Epithelial cell of esophagus (primary cell): ENCODE results near the gene TMEM69.

ENCODE experiments used
- DNase-seq: peaks from one replicate; pipeline ENCODE4 v3.0.0; 2010; ENCODE audit warnings: low read depth
- H3K4me3 ChIP-seq: 2 replicates; pipeline ENCODE4 v1.5.1; 2011; ENCODE audit warnings: mild to moderate bottlenecking, low read length, control low read depth
- CTCF ChIP-seq: IDR thresholded peaks from 2 replicates; pipeline ENCODE4 v1.5.1; 2011; ENCODE audit warnings: low read depth, mild to moderate bottlenecking, low read length, control low read depth, inconsistent platforms; ENCODE audit not compliant: insufficient read depth; ENCODE audit errors: missing control alignments

TMEM69 gene

GRCh38 chr1:45654540-45655280, 33.3 kb upstream of the TMEM69 start:
- H3K4me3 ChIP-seq, result no peak overlapping the region
- DNase-seq, result peak; percentile 64
- TF ChIP-seq CTCF, result no peak

GRCh38 chr1:45656573-45657226, 31.3 kb upstream of the TMEM69 start:
- DNase-seq, result no peak
- no peak for TF ChIP-seq CTCF
- no peak overlapping the region for H3K4me3 ChIP-seq

GRCh38 chr1:45658171-45658570, 29.8 kb upstream of the TMEM69 start:
- DNase-seq, result no peak
- TF ChIP-seq CTCF, result no peak
- no peak overlapping the region for H3K4me3 ChIP-seq

GRCh38 chr1:45659222-45659621, 28.8 kb upstream of the TMEM69 start:
- DNase-seq, result no peak
- H3K4me3 ChIP-seq, result no peak overlapping the region
- no peak for TF ChIP-seq CTCF

- TF ChIP-seq CTCF, result no peak
- no peak for DNase-seq
- H3K4me3 ChIP-seq, result no peak overlapping the region
Measured at GRCh38 chr1:45660336-45660735, 27.6 kb upstream of the TMEM69 start.

GRCh38 chr1:45666836-45667235, 21.1 kb upstream of the TMEM69 start:
- no peak for DNase-seq
- no peak for TF ChIP-seq CTCF
- no peak overlapping the region for H3K4me3 ChIP-seq
